GM21717 (cell line): Measurements from ENCODE around the gene SATB2.

Experiments used
- ATAC-seq: cut with Tn5 transposase; IDR thresholded peaks from one replicate; pipeline ENCODE4 v1.9.1; 2021; ENCODE audit warnings: mild to moderate bottlenecking, moderate library complexity; ENCODE audit not compliant: unreplicated experiment

Gene SATB2

GRCh38 chr2:199336546-199336945, 121.2 kb downstream of the SATB2 start:
- no peak for ATAC-seq

- ATAC-seq: no peak
These were observed 122.2 kb downstream of the SATB2 start for GRCh38 chr2:199335502-199335901.

GRCh38 chr2:199329466-199329865, 128.3 kb downstream of the SATB2 start:
- no peak for ATAC-seq

GRCh38 chr2:199329031-199329430, 128.7 kb downstream of the SATB2 start:
- ATAC-seq: no peak

GRCh38 chr2:199325881-199326280, 131.9 kb downstream of the SATB2 start:
- no peak for ATAC-seq

GRCh38 chr2:199322151-199322550, 135.6 kb downstream of the SATB2 start:
- no peak for ATAC-seq

GRCh38 chr2:199317646-199318045, 140.1 kb downstream of the SATB2 start:
- ATAC-seq: no peak

- ATAC-seq: no peak
These were observed 140.9 kb downstream of the SATB2 start for GRCh38 chr2:199316851-199317250.

- no peak for ATAC-seq
These were observed 142.2 kb downstream of the SATB2 start for GRCh38 chr2:199315299-199316179.

- ATAC-seq: no peak
These were observed 144.8 kb downstream of the SATB2 start for GRCh38 chr2:199312931-199313330.

GRCh38 chr2:199310771-199311585, 146.8 kb downstream of the SATB2 start:
- ATAC-seq: no peak

GRCh38 chr2:199309973-199310372, 147.8 kb downstream of the SATB2 start:
- no peak for ATAC-seq

- no peak for ATAC-seq
These were observed 148.3 kb downstream of the SATB2 start for GRCh38 chr2:199309411-199309810.

GRCh38 chr2:199308567-199308966, 149.2 kb downstream of the SATB2 start:
- no peak for ATAC-seq

GRCh38 chr2:199307461-199307860, 150.3 kb downstream of the SATB2 start:
- no peak for ATAC-seq

GRCh38 chr2:199306116-199306515, 151.6 kb downstream of the SATB2 start:
- ATAC-seq: no peak

- no peak for ATAC-seq
These were observed 154.0 kb downstream of the SATB2 start for GRCh38 chr2:199303728-199304177.

GRCh38 chr2:199302851-199303250, 154.9 kb downstream of the SATB2 start:
- no peak for ATAC-seq

- ATAC-seq: no peak
These were observed 169.3 kb downstream of the SATB2 start for GRCh38 chr2:199288424-199288823.

- ATAC-seq: no peak
These were observed 175.4 kb downstream of the SATB2 start for GRCh38 chr2:199282309-199282708.

GRCh38 chr2:199279146-199279545, 178.6 kb downstream of the SATB2 start:
- ATAC-seq: no peak

GRCh38 chr2:199278099-199278498, 179.6 kb downstream of the SATB2 start:
- ATAC-seq: no peak
